Measurements from ENCODE around the gene SPATA2L. TPM values are rescaled to one million over a fixed set of nuclear protein-coding genes. Genes with fewer than 3 reads are reported as not detected.
A peak's percentile ranks its signal among the peaks of the same experiment; 100 is the strongest.
"Not testable (repeated sequence)": the region's sequence is repeated elsewhere in the genome, so short reads cannot be mapped to it uniquely, and the experiment has no call there.

The SPATA2L gene
- total RNA-seq, 1 experiment from 2014 or later: 15.3 TPM

GRCh38 chr16:89667000-89667399 lies 34.5 kb downstream of the SPATA2L start:
- BruUV-seq (replicated peaks); H3K9me3 ChIP-seq (ENCODE audit: insufficient read depth, low read depth); H3K27ac ChIP-seq; H3K9me2 ChIP-seq (ENCODE audit: insufficient read depth); H3F3A ChIP-seq (ENCODE audit: insufficient read depth, low read depth); H3K79me2 ChIP-seq (ENCODE audit: low read depth); H3K4me3 ChIP-seq; H3K4me2 ChIP-seq; intact Hi-C loops (cut with micrococcal nuclease; ENCODE audit: unreplicated experiment); H4K20me1 ChIP-seq (ENCODE audit: insufficient read depth); H3K4me1 ChIP-seq (replicated peaks; ENCODE audit: insufficient read depth); H3K36me3 ChIP-seq (ENCODE audit: low read depth); H2AFZ ChIP-seq; H3K27me3 ChIP-seq (ENCODE audit: insufficient read depth, low read depth); POLR2A ChIA-PET (ENCODE audit: unreplicated experiment); CTCF ChIA-PET: not testable (repeated sequence)
- DNase-seq: peak in 1 of 2 experiments; percentile 31
- peak; percentile 73 for TF ChIP-seq CTCF (conservative IDR thresholded peaks at IDR 0.05)

- H3F3A ChIP-seq (ENCODE audit: insufficient read depth, low read depth); POLR2A ChIA-PET (ENCODE audit: unreplicated experiment); CTCF ChIA-PET; H3K9me3 ChIP-seq (ENCODE audit: insufficient read depth, low read depth); H3K9me2 ChIP-seq (ENCODE audit: insufficient read depth); H2AFZ ChIP-seq; intact Hi-C loops (cut with micrococcal nuclease; ENCODE audit: unreplicated experiment); DNase-seq; H3K4me1 ChIP-seq (replicated peaks; ENCODE audit: insufficient read depth); H4K20me1 ChIP-seq (ENCODE audit: insufficient read depth); H3K36me3 ChIP-seq (ENCODE audit: low read depth); H3K4me2 ChIP-seq; H3K27ac ChIP-seq; BruUV-seq (replicated peaks); H3K4me3 ChIP-seq; H3K27me3 ChIP-seq (ENCODE audit: insufficient read depth, low read depth): not testable (repeated sequence)
- H3K79me2 ChIP-seq (ENCODE audit: low read depth): peaks cover 11% of the 10 kb centered on the region
Measured at GRCh38 chr16:89664238-89664637, 37.3 kb downstream of the SPATA2L start.

- no peak for DNase-seq
- Histone ChIP-seq H3F3A (ENCODE audit: insufficient read depth, low read depth) (peaks cover 3% of the 10 kb centered on the region; the same call in 1 of the 2 replicates), H3K4me2 (no peak overlapping the region), H3K27ac (no peak overlapping the region), H3K4me1 (replicated peaks; ENCODE audit: insufficient read depth) (peaks cover 14% of the 10 kb centered on the region), H4K20me1 (ENCODE audit: insufficient read depth) (peaks cover 5% of the 10 kb centered on the region; the same call in 1 of the 2 replicates), H3K4me3 (no peak overlapping the region), H3K79me2 (ENCODE audit: low read depth) (peaks cover 35% of the 10 kb centered on the region), H3K9me2 (ENCODE audit: insufficient read depth) (no peaks in the 10 kb centered on the region), H2AFZ (no peak overlapping the region), H3K9me3 (ENCODE audit: insufficient read depth, low read depth) (no peaks in the 10 kb centered on the region), H3K36me3 (ENCODE audit: low read depth) (0 out of 2 replicates have a peak, but pooled peaks cover 7% of the 10 kb centered on the region), H3K27me3 (ENCODE audit: insufficient read depth, low read depth) (no peaks in the 10 kb centered on the region)
- ChIA-PET POLR2A (ENCODE audit: unreplicated experiment) (no interaction called here), CTCF (no interaction called here)
- no peak for TF ChIP-seq CTCF (conservative IDR thresholded peaks at IDR 0.05)
- no peak for TF ChIP-seq EZH2 (IDR thresholded peaks at IDR 0.05; ENCODE audit: low read depth)
- no TSS peak for BruUV-seq (replicated peaks)
- intact Hi-C loops (cut with micrococcal nuclease; ENCODE audit: unreplicated experiment): no loop called here
Measured at GRCh38 chr16:89661215-89661614, 40.3 kb downstream of the SPATA2L start.

- Histone ChIP-seq H3K4me2 (no peak overlapping the region), H3K4me3 (no peak overlapping the region), H3F3A (ENCODE audit: insufficient read depth, low read depth) (peaks cover 9% of the 10 kb centered on the region; the same call in 1 of the 2 replicates), H3K4me1 (replicated peaks; ENCODE audit: insufficient read depth) (peaks cover 18% of the 10 kb centered on the region), H4K20me1 (ENCODE audit: insufficient read depth) (peaks cover 5% of the 10 kb centered on the region; the same call in 1 of the 2 replicates), H3K9me3 (ENCODE audit: insufficient read depth, low read depth) (no peaks in the 10 kb centered on the region), H3K27me3 (ENCODE audit: insufficient read depth, low read depth) (no peaks in the 10 kb centered on the region), H3K79me2 (ENCODE audit: low read depth) (peaks cover 46% of the 10 kb centered on the region), H2AFZ (no peak overlapping the region), H3K9me2 (ENCODE audit: insufficient read depth) (no peaks in the 10 kb centered on the region), H3K27ac (no peak overlapping the region), H3K36me3 (ENCODE audit: low read depth) (0 out of 2 replicates have a peak, but pooled peaks cover 7% of the 10 kb centered on the region)
- POLR2A ChIA-PET (ENCODE audit: unreplicated experiment): no interaction called here
- CTCF ChIA-PET: no interaction called here
- no peak for DNase-seq
- no TSS peak for BruUV-seq (replicated peaks)
- no peak for TF ChIP-seq EZH2 (IDR thresholded peaks at IDR 0.05; ENCODE audit: low read depth)
- intact Hi-C loops (cut with micrococcal nuclease; ENCODE audit: unreplicated experiment): no loop called here
Measured at GRCh38 chr16:89660146-89660545, 41.4 kb downstream of the SPATA2L start.
